Testis (tissue), 3 donors: Measurements from ENCODE around the gene KCNK4. TPM values are rescaled to one million over a fixed set of nuclear protein-coding genes. Genes with fewer than 3 reads are reported as not detected.

ENCODE experiments used
- DNase-seq: peaks from one replicate; pipeline ENCODE4 v3.0.0-alpha.2; 2019
- H3K27ac ChIP-seq, 2 donors: fragments of 200-600 bp; sonication (generic); one replicate each; pipeline ENCODE4 v1.5.1; 2019
- H3K27me3 ChIP-seq: fragments of 200-600 bp; sonication (generic); one replicate; pipeline ENCODE4 v1.5.1; 2019
- H3K36me3 ChIP-seq: fragments of 200-600 bp; sonication (generic); one replicate; pipeline ENCODE4 v1.5.1; 2017; ENCODE audit warnings: low read depth; ENCODE audit errors: missing control alignments
- H3K4me1 ChIP-seq: fragments of 200-600 bp; sonication (generic); one replicate; pipeline ENCODE4 v1.5.1; 2019
- H3K4me3 ChIP-seq, 2 donors: fragments of 200-600 bp; sonication (generic); one replicate each; pipeline ENCODE4 v1.5.1; 2017 to 2019
- H3K9me3 ChIP-seq: fragments of 200-600 bp; sonication (generic); one replicate; pipeline ENCODE4 v1.5.1; 2017
- POLR2A ChIP-seq: fragments of 450-650 bp; IDR thresholded peaks from one replicate; pipeline ENCODE4 v1.6.1; 2017; ENCODE audit warnings: antibody characterized with exemption, mild to moderate bottlenecking, moderate library complexity
- WGBS, 2 donors: methylation state at CpG; one replicate each; pipeline ENCODE4 v1.1.5; 2018; 5-methylcytosine and 5-hydroxymethylcytosine counted together
- intact Hi-C: fragments of 100-400 bp; cut with DNase I; formaldehyde crosslinking; loops from one replicate; pipeline ENCODE4 v1.15.1; 2023; ENCODE audit warnings: low total_unique reads
- polyA plus RNA-seq: library from polyadenylated mRNA; stranded (reverse); fragments of 350-450 nt; fragmentation: Illumina TruSeq; extraction: RNeasy Lipid Tissue Mini Kit (QIAGEN cat#74804); gene quantifications from one replicate; pipeline ENCODE4 v1.2.3, GENCODE V29; 2014; ENCODE audit warnings: low read depth, low replicate concordance; ENCODE audit not compliant: insufficient read depth
- total RNA-seq, 2 donors: library from RNA; depleted of rRNA; stranded (reverse); fragments of >200 nt; gene quantifications; one replicate each; pipeline ENCODE4 v1.2.3, GENCODE V29; 2016
- TF ChIP-seq, protein P1 (sequence below), 3 experiments: fragments of 450-650 bp in 2 of 3; fragments of 200-600 bp in 1 of 3; sonication (generic) in 1 of 3; IDR thresholded peaks; one replicate each; pipeline ENCODE4 v1.5.1; 2016 to 2019; ENCODE audit warnings: antibody characterized with exemption in 3 of 3, mild to moderate bottlenecking in 2 of 3, moderate library complexity in 1 of 3

KCNK4 gene
- total and polyA plus RNA-seq, 3 donors from 2014 or later = 0.24 TPM; not detected in 2

DNA sequence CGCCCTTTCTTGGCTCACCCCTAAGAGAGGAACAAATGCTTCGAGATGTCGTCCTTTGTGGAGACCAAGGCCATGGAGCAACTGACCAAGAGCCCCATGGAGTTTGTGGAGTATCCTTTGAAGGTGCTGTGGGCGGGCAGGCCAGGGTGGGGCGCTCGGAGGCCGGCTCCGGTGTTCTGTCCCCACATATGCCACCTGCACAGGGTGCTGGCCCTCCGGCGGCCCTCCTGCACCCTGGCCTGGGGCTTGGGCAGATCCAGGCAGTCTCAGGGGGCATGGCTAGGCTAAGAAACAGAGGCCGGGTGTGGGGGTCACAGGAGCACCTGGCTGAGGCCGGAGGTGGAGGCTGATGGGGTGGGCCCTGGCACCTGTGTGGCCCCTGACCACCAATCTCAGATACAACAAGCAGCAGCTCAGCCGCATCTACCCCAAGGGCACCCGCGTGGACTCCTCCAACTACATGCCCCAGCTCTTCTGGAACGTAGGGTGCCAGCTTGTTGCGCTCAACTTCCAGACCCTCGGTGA is 29.5 kb upstream of the KCNK4 start:
- 91 to 93% methylated on average over 7 to 18 of the region's 18 CpGs for WGBS, 2 donors
- Histone ChIP-seq H3K36me3 (no peaks in the 10 kb centered on the region), H3K4me1 (peaks cover 8% of the 10 kb centered on the region), H3K27me3 (no peaks in the 10 kb centered on the region), H3K9me3 (no peaks in the 10 kb centered on the region), H3K27ac (no peak overlapping the region), H3K4me3 (no peak overlapping the region)
- TF ChIP-seq, protein P1, sequence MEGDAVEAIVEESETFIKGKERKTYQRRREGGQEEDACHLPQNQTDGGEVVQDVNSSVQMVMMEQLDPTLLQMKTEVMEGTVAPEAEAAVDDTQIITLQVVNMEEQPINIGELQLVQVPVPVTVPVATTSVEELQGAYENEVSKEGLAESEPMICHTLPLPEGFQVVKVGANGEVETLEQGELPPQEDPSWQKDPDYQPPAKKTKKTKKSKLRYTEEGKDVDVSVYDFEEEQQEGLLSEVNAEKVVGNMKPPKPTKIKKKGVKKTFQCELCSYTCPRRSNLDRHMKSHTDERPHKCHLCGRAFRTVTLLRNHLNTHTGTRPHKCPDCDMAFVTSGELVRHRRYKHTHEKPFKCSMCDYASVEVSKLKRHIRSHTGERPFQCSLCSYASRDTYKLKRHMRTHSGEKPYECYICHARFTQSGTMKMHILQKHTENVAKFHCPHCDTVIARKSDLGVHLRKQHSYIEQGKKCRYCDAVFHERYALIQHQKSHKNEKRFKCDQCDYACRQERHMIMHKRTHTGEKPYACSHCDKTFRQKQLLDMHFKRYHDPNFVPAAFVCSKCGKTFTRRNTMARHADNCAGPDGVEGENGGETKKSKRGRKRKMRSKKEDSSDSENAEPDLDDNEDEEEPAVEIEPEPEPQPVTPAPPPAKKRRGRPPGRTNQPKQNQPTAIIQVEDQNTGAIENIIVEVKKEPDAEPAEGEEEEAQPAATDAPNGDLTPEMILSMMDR (IDR thresholded peaks at IDR 0.05) = no peak
- TF ChIP-seq POLR2A = no peak
- DNase-seq = no peak
- intact Hi-C loops = no loop called here

DNA sequence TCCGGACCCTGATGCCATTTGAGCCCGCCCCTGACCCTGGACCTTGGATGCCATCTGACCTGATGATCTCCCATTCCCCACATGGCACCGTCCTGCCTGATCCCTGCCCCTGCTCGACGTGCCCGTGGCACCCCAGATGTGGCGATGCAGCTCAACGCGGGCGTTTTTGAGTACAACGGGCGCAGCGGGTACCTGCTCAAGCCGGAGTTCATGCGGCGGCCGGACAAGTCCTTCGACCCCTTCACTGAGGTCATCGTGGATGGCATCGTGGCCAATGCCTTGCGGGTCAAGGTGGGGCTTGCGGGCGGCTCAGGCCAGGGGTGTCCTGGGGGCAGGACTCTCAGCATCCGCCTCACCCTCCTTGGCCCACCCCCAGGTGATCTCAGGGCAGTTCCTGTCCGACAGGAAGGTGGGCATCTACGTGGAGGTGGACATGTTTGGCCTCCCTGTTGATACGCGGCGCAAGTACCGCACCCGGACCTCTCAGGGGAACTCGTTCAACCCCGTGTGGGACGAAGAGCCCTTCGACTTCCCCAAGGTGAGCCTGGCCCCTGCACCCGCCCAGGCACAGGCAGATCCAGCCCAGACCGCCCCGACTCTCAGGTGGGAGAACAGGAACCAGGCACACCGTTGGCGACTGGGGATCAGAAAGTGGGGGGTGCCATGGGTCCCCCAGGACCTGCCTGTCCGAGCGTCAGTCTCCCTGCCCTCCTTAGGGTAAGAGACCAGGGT is 28.7 kb upstream of the KCNK4 start:
- no peak for DNase-seq
- Histone ChIP-seq H3K36me3 (no peaks in the 10 kb centered on the region), H3K27ac (no peak overlapping the region), H3K4me3 (no peak overlapping the region), H3K27me3 (no peaks in the 10 kb centered on the region), H3K9me3 (no peaks in the 10 kb centered on the region), H3K4me1 (peaks cover 16% of the 10 kb centered on the region)
- intact Hi-C loops = no loop called here
- 94 to 97% methylated on average over 11 to 37 of the region's 42 CpGs for WGBS, 2 donors
- TF ChIP-seq, protein P1 (IDR thresholded peaks at IDR 0.05) = no peak
- no peak for TF ChIP-seq POLR2A

DNA sequence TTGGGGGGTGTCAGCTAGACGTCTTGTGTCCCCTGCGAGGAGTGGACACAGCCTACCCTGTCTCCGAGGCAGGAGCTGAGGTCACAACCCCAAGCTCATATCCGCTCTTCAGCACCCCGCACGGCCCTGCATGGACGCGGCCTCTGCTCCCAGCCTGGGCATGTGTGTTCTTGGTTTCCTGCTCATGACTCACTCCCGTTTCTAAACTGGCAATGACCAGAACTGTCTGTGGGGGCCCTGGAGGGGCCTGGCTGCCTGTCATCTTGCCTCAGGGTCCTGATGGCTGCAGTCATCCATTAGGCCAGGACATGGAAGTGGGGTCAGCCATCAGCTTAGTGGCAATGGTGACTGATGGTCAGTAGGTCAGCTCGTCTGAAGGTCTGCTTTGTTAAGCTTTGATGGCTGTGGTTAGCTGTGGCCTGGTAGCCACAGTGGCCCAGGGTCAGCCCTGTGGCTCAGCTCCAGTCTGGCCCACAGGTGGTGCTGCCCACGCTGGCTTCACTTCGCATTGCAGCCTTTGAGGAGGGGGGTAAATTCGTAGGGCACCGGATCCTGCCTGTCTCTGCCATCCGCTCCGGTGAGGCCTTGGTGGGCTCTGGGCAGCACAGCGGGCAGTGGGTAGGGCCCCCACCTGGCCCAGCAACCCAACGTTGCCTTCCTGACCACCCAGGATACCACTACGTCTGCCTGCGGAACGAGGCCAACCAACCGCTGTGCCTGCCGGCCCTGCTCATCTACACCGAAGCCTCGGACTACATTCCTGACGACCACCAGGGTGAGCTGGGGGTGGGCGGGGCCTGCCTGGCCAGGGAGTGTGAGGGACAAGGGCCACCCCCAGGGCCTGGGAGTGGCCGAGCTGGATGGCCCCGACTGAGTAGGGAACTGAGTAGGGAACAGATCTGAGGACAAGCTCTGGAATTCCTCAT is 27.8 kb upstream of the KCNK4 start:
- 81 to 89% methylated on average over 10 to 29 of the region's 29 CpGs for WGBS, 2 donors
- Histone ChIP-seq H3K9me3 (no peaks in the 10 kb centered on the region), H3K27ac (no peak overlapping the region), H3K4me1 (peaks cover 23% of the 10 kb centered on the region), H3K27me3 (no peaks in the 10 kb centered on the region), H3K36me3 (no peaks in the 10 kb centered on the region), H3K4me3 (no peak overlapping the region)
- no peak for DNase-seq
- no peak for TF ChIP-seq POLR2A
- TF ChIP-seq, protein P1 (IDR thresholded peaks at IDR 0.05) = no peak
- intact Hi-C loops = no loop called here

DNA sequence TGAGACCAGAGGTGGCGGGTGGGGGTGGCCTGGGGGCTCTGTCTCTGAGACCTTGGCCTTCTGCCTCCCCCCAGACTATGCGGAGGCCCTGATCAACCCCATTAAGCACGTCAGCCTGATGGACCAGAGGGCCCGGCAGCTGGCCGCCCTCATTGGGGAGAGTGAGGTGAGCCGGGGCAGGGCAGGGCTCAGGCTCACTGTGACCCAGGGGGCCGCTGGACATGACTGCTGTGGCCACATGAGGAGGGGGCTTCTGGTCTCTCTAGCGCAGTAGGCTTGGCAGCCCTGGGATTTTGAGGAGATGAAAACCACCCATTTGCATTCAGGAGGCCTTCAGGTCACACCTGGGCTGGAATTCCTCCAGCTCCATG is 27.2 kb upstream of the KCNK4 start:
- WGBS, 2 donors = 88 to 100% methylated on average over 6 to 8 of the region's 8 CpGs

More for the DNA sequence above, 27.2 kb upstream of the KCNK4 start:
- no peak for DNase-seq
- Histone ChIP-seq H3K27ac (no peak overlapping the region), H3K4me1 (peaks cover 30% of the 10 kb centered on the region), H3K9me3 (no peaks in the 10 kb centered on the region), H3K27me3 (no peaks in the 10 kb centered on the region), H3K4me3 (no peak overlapping the region), H3K36me3 (no peaks in the 10 kb centered on the region)
- intact Hi-C loops = no loop called here
- TF ChIP-seq, protein P1 (IDR thresholded peaks at IDR 0.05) = no peak
- TF ChIP-seq POLR2A = no peak
